GM21717 (cell line): ENCODE results near the gene PXYLP1.
"Not testable (repeated sequence)": the region's sequence is repeated elsewhere in the genome, so short reads cannot be mapped to it uniquely, and the experiment has no call there.

ENCODE experiments used
- ATAC-seq: cut with Tn5 transposase; IDR thresholded peaks from one replicate; pipeline ENCODE4 v1.9.1; 2021; ENCODE audit warnings: mild to moderate bottlenecking, moderate library complexity; ENCODE audit not compliant: unreplicated experiment

PXYLP1 gene

GRCh38 chr3:141231101-141231951 lies at the start of gene PXYLP1:
PXYLP1 (plus strand) TSS chr3:141231825; CDS start chr3:141260176, 28,351 bp downstream.
- ATAC-seq = peak; percentile 95

- ATAC-seq = no peak
Measured at GRCh38 chr3:141183606-141184005, 48.0 kb upstream of the PXYLP1 start.

- no peak for ATAC-seq
Measured at GRCh38 chr3:141184430-141184829, 47.2 kb upstream of the PXYLP1 start.

GRCh38 chr3:141191097-141191749 lies 40.4 kb upstream of the PXYLP1 start:
- no peak for ATAC-seq

- peak; percentile 100 for ATAC-seq
Measured at GRCh38 chr3:141192345-141192744, 39.3 kb upstream of the PXYLP1 start.

- no peak for ATAC-seq
Measured at GRCh38 chr3:141193066-141193830, 38.4 kb upstream of the PXYLP1 start.

DNA sequence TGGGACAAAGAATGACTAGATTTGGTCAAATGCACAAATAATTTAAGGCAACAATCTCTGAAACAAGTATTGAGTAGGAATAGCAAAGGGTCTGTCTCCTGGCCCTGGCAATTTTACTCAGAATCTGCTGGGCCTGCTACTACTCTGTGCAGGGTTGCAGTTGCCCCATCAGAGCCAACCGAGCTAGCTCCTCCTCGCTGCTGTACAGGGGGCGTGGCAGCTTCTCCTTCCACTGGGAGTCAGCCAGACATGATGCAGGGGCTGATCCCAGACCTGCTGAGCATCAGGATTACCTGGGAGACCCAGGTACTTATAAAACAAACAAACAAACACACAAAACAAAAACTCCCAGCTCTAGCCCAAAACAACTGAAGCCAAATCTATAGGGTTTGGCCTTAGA lies 30.5 kb upstream of the PXYLP1 start:
- ATAC-seq = no peak

- ATAC-seq = no peak
Measured at GRCh38 chr3:141202682-141203081, 28.9 kb upstream of the PXYLP1 start.

GRCh38 chr3:141203866-141204265 lies 27.8 kb upstream of the PXYLP1 start:
- no peak for ATAC-seq

GRCh38 chr3:141204343-141204742 lies 27.3 kb upstream of the PXYLP1 start:
- no peak for ATAC-seq

DNA sequence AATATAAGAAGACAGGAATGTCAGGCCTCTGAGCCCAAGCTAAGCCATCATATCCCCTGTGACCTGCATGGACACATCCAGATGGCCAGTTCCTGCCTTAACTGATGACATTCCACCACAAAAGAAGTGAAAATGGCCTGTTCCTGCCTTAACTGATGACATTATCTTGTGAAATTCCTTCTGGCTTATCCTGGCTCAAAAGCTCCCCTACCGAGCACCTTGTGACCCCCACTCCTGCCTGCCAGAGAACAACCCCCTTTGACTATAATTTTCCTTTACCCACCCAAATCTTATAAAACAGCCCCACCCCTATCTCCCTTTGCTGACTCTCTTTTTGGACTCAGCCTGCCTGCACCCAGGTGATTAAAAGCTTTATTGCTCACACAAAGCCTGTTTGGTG lies 20.3 kb upstream of the PXYLP1 start:
- ATAC-seq = not testable (repeated sequence)

DNA sequence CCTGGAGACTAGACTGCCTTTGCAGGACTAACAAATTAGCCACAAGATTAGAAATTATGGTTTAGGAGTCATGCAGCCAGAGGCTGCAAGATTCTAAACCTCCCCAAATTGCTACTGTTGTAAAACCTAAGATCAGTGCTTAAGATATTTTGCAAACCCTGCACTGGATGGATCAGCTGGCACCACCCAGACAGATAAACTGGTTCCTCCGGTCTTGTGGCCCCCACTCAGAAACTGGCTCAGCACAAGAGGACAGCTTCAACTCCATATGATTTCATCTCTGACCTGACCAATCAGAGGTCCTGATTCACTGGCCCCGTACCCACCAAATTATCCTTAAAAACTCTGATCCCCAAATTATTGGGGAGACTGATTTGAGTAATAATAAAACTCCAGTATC lies 19.5 kb upstream of the PXYLP1 start:
- no peak for ATAC-seq

- ATAC-seq = no peak
Measured at GRCh38 chr3:141212555-141212954, 19.1 kb upstream of the PXYLP1 start.

DNA sequence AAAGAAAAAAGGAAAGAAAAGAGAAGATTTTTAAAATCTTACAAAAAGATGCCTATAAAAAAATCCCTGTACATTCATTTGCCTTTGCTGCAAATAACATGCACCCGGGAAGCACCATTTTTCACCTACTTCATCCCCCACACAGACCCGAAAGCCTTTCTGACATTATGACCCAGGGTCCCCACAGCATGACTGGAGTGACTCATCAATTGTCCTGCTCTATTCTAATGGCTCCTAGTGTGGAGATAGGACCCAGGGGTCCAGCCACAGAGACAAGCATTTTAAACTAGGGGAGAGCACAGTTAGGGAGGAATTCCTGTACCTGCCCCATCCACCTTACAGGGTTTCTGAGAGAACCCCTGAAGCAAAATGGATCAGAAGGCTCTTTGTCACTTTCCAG lies 14.7 kb upstream of the PXYLP1 start:
- no peak for ATAC-seq

DNA sequence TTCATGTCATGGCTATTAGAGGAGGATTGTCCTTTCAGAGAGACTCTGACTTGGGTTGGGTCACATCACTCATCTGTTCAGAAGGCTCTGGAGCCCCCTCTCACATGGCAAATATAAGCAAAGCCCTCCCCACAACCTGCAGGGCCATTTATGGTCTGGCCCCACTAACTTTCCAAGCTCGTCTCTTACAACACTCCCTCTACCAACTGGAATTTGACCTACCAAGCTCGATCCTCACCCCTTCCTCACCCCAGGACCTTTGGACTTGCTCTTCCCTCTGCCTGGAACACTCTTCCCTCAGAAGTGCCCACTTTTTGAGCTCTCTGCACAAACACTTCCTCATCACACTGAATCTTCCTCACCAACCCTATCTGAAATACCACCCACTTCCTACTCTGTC lies 14.2 kb upstream of the PXYLP1 start:
- no peak for ATAC-seq

- no peak for ATAC-seq
Measured at GRCh38 chr3:141218162-141218835, 13.3 kb upstream of the PXYLP1 start.

- no peak for ATAC-seq
Measured at GRCh38 chr3:141218926-141219325, 12.7 kb upstream of the PXYLP1 start.

DNA sequence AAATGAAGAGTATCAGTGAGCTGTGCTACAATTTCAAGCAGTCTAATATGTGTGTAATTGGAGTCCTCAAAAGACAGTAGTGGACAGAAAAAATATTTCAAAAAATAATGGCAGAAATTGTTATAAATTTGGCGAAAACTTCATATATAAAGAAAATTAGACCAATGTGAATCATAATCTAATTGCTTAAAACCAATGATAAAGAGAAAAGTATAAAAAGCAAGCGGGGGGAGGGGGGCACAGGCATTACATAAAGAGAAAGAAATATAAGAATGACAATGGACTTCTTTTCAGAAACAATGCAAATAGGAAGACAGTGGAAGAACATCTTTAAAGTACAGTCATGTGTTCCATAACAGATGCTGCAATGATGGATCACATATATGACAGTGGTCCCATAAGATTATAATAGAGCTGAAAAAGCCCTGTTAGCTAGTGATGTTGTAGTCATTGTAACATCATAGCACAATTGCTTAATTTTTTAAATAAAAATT lies 7.9 kb upstream of the PXYLP1 start:
- ATAC-seq = no peak

DNA sequence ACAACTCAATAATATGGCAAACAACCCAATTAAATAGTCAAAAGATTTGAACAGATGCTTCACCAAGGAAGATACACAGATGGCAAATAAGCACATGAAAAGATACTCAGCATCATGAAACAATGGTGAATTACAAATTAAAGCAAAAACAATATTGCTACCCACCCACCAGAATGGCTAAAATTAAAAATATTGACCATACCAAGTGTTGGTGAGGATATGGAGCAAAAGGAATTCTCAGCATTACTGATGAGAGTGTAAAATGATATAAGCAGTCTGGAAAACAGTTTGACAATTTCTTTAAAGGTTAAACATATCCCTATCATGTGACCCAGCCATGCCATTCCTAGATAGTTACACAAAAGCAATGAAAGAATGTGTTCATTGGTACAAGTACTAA lies 5.7 kb upstream of the PXYLP1 start:
- no peak for ATAC-seq

GRCh38 chr3:141227216-141227615 lies 4.4 kb upstream of the PXYLP1 start:
- ATAC-seq = no peak

GRCh38 chr3:141227752-141228151 lies 3.9 kb upstream of the PXYLP1 start:
- no peak for ATAC-seq
